DMS53 treated with DMSO at 0.1 percent for 48 hours (cell line): Measurements from ENCODE around the gene SDF4.

Experiments used
- DNase-seq: peaks from one replicate; lab custom pipeline; 2025; ENCODE audit not compliant: unreplicated experiment; lab: John Stamatoyannopoulos, UW

SDF4 gene

DNA sequence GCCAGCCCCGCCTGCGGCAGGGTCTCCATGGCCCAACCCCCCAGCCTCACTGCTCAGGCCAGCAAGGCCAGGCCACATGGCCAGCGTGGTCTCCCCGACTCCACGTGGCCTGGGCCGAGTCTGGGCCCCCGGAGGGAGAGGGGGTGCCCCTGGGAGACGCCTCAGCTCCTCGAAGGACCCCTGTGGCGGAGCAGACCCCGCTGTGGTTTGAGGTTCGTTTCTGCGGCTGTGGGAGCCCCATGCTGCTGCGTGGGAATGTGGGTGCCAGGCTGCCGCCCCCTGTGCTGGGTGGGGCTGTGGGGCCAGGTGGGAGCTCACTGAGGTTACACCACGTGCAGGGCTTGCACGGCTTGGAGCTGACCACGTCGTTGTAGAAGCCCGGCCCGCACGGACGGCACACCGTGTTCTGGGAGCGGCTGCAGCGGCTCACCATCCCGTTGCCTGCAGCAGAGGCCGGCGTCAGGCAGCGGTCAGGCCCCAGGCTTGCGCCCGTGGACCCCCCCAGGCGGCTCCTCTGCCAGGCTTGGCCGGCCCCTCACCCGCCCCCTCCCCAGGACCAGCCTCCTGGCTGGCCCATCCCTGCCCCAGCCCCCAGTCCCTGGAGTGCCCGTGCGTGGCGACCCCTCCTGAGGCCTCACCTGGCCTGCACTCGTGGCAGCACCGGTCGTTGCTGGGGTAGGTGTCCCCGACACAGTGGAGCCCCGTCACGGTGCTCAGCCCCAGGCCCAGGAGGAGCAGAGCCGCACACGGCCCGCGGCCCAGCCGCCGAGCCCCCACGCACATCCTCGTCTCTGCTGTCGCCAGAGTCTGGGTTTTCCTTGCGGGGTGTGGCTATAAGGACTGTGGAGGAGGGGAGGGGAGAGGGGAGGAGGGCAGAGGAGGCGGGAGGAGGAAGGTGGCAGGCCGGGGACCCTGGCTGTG is 18.2 kb downstream of the SDF4 start, which contains the start of gene TNFRSF4:
Gene TNFRSF4, minus strand, starts transcription at position 809 of the 921 bp plus-strand sequence. Its CDS starts 26 bp downstream, at position 783.
- DNase-seq, result no peak

DNA sequence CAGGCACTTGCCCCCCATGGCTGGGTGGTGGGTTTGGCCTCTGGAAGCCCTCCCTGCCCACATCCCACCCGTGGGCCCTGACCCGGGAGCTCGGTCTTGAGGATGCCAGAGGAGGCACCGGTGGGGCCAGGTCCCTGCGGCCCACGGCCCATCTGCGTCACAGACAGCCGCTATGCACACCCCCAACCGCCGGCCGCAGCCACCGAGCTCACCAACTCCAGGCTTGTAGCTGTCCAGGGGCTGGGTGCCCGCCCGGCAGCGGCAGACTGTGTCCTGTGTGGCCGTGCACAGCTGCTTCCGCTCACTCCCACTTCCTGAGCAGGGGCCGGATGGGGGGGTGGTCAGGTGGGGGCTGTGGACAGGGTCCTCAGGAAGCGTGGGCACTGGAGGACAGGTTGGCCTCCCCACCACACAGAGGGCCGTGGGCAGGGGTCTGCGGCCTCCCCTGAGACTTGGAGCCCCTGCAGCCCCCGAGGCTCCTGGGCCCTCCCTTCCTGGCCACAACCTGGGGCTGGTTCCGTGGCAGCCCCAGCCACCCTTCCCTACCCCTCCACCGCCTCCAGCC is 18.9 kb downstream of the SDF4 start:
- no peak for DNase-seq

- DNase-seq, result no peak
Observed at GRCh38 chr1:1211541-1212441, 20.0 kb downstream of the SDF4 start.

DNA sequence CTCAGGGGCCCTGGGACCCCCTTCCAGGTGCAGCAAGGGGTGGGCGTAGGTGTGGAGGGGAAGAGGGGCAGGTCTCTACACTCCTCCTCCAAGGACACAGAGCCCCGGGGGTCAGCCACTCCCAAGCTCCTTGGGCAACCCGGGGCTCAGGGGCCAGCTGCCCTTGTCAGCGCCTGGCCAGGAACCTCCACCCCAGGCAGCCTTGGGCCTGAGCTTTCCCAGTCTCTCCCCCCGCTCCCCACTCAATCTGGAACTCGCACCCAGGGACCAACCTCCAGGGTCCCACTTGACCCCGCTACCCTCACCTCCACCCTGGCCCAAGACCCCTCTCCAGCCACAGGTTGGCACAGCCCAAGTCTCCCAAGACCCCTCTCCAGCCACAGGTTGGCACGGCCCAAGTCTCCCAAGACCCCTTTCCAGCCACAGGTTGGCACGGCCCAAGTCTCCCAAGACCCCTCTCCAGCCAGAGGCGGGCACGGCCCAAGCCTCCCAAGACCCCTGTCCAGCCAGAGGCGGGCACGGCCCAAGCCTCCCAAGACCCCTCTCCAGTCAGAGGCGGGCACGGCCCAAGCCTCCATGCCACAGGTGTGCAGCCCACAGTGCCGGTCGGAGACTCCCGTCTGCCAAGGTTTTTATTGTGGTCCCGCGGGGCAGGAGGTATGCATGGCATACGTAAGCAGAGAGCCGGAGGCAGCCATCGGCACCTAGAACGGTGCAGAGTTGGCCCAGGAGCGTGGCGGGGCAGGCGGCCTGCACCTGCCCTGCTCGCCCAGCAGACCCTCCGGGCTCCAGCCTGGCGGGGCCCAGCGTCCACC is 20.9 kb downstream of the SDF4 start:
- DNase-seq, result no peak

DNA sequence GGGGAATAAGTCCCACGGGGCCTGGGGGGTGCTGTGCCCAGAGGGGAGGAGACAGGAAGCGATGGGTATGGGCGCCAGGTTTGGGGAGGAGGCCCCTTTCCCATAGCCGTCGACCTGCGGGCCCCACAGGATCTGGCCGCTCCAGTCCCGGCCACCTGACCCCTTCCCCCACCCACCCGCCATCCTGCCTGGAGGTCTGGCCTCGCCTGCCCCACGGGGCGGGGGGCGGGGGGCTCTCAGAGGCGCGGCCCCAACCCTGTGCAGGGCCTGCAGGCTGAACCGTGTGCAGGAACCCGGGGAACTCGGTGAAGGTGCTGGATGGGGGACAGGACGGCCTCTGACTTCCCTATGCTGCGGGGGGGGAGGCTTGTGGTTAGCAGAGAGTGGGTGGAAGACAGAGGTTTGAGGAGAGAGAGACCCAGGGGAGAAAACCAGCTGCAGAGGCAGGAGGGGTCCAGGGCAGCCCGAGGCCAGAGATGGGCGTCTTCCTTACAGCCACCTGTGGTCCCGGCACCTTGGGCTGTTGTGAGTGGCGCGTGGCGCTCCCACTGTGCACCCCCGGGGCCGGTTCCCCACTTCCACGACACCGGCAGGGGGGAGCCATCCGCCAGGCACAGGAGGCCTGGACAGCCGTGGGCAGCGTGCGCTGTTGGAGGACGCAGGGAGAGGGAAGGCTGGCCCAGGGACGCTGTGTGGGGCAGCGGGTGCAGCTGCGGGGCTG is 22.9 kb downstream of the SDF4 start:
- no peak for DNase-seq

GRCh38 chr1:1207571-1207892 is 24.3 kb downstream of the SDF4 start:
- DNase-seq, result no peak

GRCh38 chr1:1206966-1207531 is 24.8 kb downstream of the SDF4 start:
- DNase-seq, result no peak

GRCh38 chr1:1206376-1206965 is 25.3 kb downstream of the SDF4 start, which contains the start of gene TNFRSF18:
TSS of gene TNFRSF18 (minus strand) at chr1:1206592. CDS start at chr1:1206571, 21 bp downstream.
- peak; percentile 42 for DNase-seq

- DNase-seq, result no peak
Observed at GRCh38 chr1:1205769-1206375, 25.9 kb downstream of the SDF4 start.

DNA sequence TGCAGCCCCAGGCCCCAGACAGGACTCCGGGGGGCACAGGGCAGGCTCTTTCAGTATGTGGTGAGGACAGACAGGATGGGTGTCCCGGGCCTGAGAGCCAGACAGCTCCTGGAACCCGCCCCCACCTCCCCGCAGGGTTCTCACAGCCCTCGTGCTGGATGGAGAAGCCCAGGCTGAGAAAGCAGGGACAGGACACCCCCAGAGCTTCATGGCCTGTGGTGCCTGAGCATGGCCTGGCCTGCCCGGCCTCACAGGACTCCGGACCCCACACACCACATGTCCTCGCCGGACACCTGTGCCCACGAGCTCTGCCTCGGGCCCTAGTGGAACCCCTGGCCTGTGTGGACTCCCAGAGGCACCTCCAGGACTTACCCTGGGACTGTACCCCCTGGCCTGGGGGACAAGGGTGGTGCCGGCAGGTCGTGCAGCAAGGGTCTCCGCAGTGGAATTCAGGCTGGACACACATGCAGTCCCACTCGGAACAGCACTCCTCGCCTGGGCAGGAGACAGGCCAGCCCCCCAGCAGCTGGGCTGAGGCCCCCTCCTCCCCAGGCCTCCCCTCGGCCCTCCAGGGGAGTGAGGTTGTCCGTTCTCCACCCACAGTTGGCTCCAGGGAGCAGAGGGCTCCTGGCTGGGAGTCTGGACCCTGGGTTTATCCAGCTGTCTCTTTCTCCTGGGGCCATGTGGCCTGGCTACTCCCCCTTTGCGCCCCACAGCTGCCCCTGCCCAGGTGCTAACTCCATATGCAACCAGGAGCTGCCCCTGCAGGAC is 26.6 kb downstream of the SDF4 start:
- DNase-seq, result no peak

GRCh38 chr1:1204425-1204920 is 27.3 kb downstream of the SDF4 start:
- DNase-seq, result no peak

DNA sequence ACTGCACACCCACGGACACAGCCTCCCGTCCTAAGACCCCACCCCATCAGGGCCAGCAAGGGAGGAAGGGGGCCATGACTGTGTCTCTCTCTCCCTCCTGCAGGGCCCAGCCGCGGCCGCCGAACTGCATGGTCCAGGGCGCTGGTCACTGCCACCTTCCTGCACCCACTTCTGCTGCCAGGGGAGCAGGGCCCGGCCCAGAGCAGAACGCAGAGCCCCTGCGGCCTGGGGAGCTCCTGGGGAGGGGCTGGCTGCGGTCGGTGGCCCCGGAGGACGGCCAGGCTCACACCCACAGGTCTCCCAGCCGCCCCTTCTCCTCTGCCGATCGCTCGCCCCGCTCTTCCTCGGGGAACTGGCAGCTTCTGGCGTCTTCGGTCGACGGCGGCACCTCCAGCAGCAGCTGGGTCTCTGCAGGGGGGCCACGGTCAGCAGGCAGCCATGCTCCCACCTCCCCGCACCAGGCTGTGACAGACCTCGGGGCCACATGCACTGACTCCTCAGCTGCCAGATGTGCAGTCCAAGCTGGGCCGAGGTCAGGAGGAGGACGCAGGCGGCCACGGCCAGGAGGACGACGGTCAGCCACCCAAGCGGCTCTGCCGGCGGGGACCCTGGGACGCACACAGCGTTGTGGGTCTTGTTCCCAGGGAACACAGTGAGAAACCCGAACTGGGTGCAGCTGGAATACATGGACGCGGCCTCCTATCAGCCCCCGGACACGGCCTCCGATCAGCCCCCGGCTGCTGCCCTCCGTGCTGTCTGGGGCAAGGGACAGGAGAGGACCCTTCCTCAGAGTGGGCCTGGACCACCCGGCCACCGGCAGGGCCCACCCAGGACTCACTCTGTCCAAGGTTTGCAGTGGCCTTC is 28.0 kb downstream of the SDF4 start:
- no peak for DNase-seq

GRCh38 chr1:1202831-1203560 is 28.8 kb downstream of the SDF4 start:
- no peak for DNase-seq

GRCh38 chr1:1200876-1201810 is 30.7 kb downstream of the SDF4 start:
- DNase-seq, result no peak
